Testis (tissue), 3 donors: ENCODE results near the gene MAP3K3. TPM values are rescaled to one million over a fixed set of nuclear protein-coding genes. Genes with fewer than 3 reads are reported as not detected.

ENCODE experiments used
- DNase-seq: peaks from one replicate; pipeline ENCODE4 v3.0.0-alpha.2; 2019
- H3K27ac ChIP-seq, 2 donors: fragments of 200-600 bp; sonication (generic); one replicate each; pipeline ENCODE4 v1.5.1; 2019
- H3K27me3 ChIP-seq: fragments of 200-600 bp; sonication (generic); one replicate; pipeline ENCODE4 v1.5.1; 2019
- H3K36me3 ChIP-seq: fragments of 200-600 bp; sonication (generic); one replicate; pipeline ENCODE4 v1.5.1; 2017; ENCODE audit warnings: low read depth; ENCODE audit errors: missing control alignments
- H3K4me1 ChIP-seq: fragments of 200-600 bp; sonication (generic); one replicate; pipeline ENCODE4 v1.5.1; 2019
- H3K4me3 ChIP-seq, 2 donors: fragments of 200-600 bp; sonication (generic); one replicate each; pipeline ENCODE4 v1.5.1; 2017 to 2019
- H3K9me3 ChIP-seq: fragments of 200-600 bp; sonication (generic); one replicate; pipeline ENCODE4 v1.5.1; 2017
- CTCF ChIP-seq, 3 experiments: fragments of 450-650 bp in 2 of 3; fragments of 200-600 bp in 1 of 3; sonication (generic) in 1 of 3; IDR thresholded peaks; one replicate each; pipeline ENCODE4 v1.5.1; 2016 to 2019; ENCODE audit warnings: antibody characterized with exemption in 3 of 3, mild to moderate bottlenecking in 2 of 3, moderate library complexity in 1 of 3
- POLR2A ChIP-seq: fragments of 450-650 bp; IDR thresholded peaks from one replicate; pipeline ENCODE4 v1.6.1; 2017; ENCODE audit warnings: antibody characterized with exemption, mild to moderate bottlenecking, moderate library complexity
- WGBS, 2 donors: methylation state at CpG; one replicate each; pipeline ENCODE4 v1.1.5; 2018; 5-methylcytosine and 5-hydroxymethylcytosine counted together
- intact Hi-C: fragments of 100-400 bp; cut with DNase I; formaldehyde crosslinking; loops from one replicate; pipeline ENCODE4 v1.15.1; 2023; ENCODE audit warnings: low total_unique reads
- polyA plus RNA-seq: library from polyadenylated mRNA; stranded (reverse); fragments of 350-450 nt; fragmentation: Illumina TruSeq; extraction: RNeasy Lipid Tissue Mini Kit (QIAGEN cat#74804); gene quantifications from one replicate; pipeline ENCODE4 v1.2.3, GENCODE V29; 2014; ENCODE audit warnings: low read depth, low replicate concordance; ENCODE audit not compliant: insufficient read depth
- total RNA-seq, 2 donors: library from RNA; depleted of rRNA; stranded (reverse); fragments of >200 nt; gene quantifications; one replicate each; pipeline ENCODE4 v1.2.3, GENCODE V29; 2016

The MAP3K3 gene
- total and polyA plus RNA-seq, 3 donors from 2014 or later: 46.0 to 57.7 (median 57.5) TPM

- DNase-seq: no peak
- TF ChIP-seq CTCF (IDR thresholded peaks at IDR 0.05) (no peak), POLR2A (no peak)
- no peak overlapping the region for H3K4me3 ChIP-seq
- no peak overlapping the region for H3K27ac ChIP-seq
- no peaks in the 10 kb centered on the region for H3K4me1 ChIP-seq
- no peaks in the 10 kb centered on the region for H3K9me3 ChIP-seq
- 42 to 49% methylated on average over 2 of the region's 2 CpGs for WGBS, 2 donors
- H3K36me3 ChIP-seq: no peaks in the 10 kb centered on the region
- H3K27me3 ChIP-seq: no peaks in the 10 kb centered on the region
- intact Hi-C loops: no loop called here
Measured at GRCh38 chr17:63653050-63653449, 30.8 kb downstream of the MAP3K3 start.

- H3K4me3 ChIP-seq: no peak overlapping the region
- H3K9me3 ChIP-seq: no peaks in the 10 kb centered on the region
- DNase-seq: no peak
- TF ChIP-seq POLR2A (no peak), CTCF (IDR thresholded peaks at IDR 0.05) (no peak)
- WGBS, 2 donors: 87 to 92% methylated on average over 3 of the region's 3 CpGs
- H3K36me3 ChIP-seq: no peaks in the 10 kb centered on the region
- no peaks in the 10 kb centered on the region for H3K27me3 ChIP-seq
- H3K4me1 ChIP-seq: no peaks in the 10 kb centered on the region
- intact Hi-C loops: no loop called here
- no peak overlapping the region for H3K27ac ChIP-seq
Measured at GRCh38 chr17:63657786-63658185, 35.6 kb downstream of the MAP3K3 start.

GRCh38 chr17:63658366-63658765 lies 36.1 kb downstream of the MAP3K3 start:
- TF ChIP-seq POLR2A (no peak), CTCF (IDR thresholded peaks at IDR 0.05) (no peak)
- no peak for DNase-seq
- H3K4me3 ChIP-seq: no peak overlapping the region

GRCh38 chr17:63659850-63660249 lies 37.6 kb downstream of the MAP3K3 start:
- Histone ChIP-seq H3K9me3 (no peaks in the 10 kb centered on the region), H3K4me1 (no peaks in the 10 kb centered on the region), H3K27ac (no peak overlapping the region), H3K36me3 (no peaks in the 10 kb centered on the region), H3K4me3 (no peak overlapping the region), H3K27me3 (no peaks in the 10 kb centered on the region)
- TF ChIP-seq CTCF (IDR thresholded peaks at IDR 0.05): no peak
- TF ChIP-seq POLR2A: no peak
- intact Hi-C loops: no loop called here
- DNase-seq: no peak
- WGBS, 2 donors: 91 to 96% methylated on average over 3 of the region's 3 CpGs

More at GRCh38 chr17:63658366-63658765, 36.1 kb downstream of the MAP3K3 start:
- intact Hi-C loops: no loop called here
- no peaks in the 10 kb centered on the region for H3K36me3 ChIP-seq
- H3K9me3 ChIP-seq: no peaks in the 10 kb centered on the region
- H3K27ac ChIP-seq: no peak overlapping the region
- 41 to 100% methylated on average over 1 of the region's 1 CpG for WGBS, 2 donors
- H3K4me1 ChIP-seq: no peaks in the 10 kb centered on the region
- no peaks in the 10 kb centered on the region for H3K27me3 ChIP-seq

- no peaks in the 10 kb centered on the region for H3K9me3 ChIP-seq
- H3K27ac ChIP-seq: peak overlapping the region in 1 of 2 donors; percentile 13
- H3K36me3 ChIP-seq: no peaks in the 10 kb centered on the region
- TF ChIP-seq POLR2A (no peak), CTCF (IDR thresholded peaks at IDR 0.05) (no peak)
- intact Hi-C loops: no loop called here
- 50 to 59% methylated on average over 5 of the region's 5 CpGs for WGBS, 2 donors
- no peak overlapping the region for H3K4me3 ChIP-seq
- no peaks in the 10 kb centered on the region for H3K27me3 ChIP-seq
- DNase-seq: no peak
- no peaks in the 10 kb centered on the region for H3K4me1 ChIP-seq
Measured at GRCh38 chr17:63665527-63666214, 43.5 kb downstream of the MAP3K3 start.
